CD4-positive, alpha-beta T cell treated with Interleukin-4 for 1 hour (primary cell): Measurements from ENCODE around the gene PSMD1.

Experiments used
- DNase-seq, 2 donors: peaks; one replicate each; pipeline ENCODE4 v3.0.0-alpha.2; 2020 to 2022

PSMD1 gene

DNA sequence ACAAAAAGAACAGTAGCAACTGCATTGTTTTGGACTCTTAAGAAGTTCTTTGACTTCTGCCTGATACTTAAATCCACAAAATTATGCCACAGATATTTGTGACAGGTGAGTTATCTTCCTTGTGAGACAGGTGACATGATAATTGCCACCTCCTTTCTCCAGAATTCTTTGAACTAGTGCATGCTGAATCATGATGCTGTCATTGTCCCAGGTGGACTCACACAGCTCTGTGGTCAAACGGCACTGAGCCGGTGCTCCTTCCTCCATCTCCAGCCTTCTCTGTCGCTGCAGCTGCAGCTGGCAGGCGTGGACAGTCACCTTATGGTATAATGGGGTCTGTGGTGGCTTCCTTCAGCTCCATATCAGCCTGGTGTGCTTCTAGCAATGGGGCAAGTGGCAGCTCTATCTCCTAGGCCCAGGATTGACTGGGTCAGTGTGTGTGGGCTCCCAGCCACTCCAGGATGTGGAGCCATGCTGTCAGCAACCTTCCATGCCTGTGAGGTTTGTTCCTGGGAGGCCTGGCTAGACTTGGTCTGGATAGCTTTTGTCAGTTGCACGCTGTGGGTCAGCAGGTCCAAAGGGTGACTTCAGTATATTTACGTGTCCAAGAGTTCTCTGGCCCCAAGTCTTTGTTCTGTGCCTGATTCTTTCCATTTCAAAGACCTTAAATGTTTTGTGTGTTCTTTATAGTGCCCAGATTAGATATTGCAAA, 157.4 kb downstream of the PSMD1 start:
- no peak for DNase-seq

DNA sequence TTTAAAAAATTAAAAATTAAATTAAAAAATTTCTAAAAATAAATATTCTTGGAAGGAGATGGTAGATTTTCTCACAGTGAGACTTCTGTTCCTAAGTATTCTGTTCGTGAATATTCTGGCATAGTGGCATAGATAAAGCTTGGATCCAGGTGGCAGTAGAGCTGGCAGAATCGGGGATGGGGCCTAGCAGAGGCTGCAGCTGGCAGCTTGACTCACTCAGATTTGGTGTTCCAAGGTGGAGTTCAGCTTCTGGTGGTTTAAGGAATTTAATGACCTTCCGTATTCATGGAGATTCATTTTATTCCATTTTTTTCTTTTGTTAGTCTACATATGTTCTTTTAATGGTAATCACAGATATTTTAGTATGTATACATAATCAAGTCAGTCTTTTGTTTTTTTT, 161.7 kb downstream of the PSMD1 start:
- no peak for DNase-seq

DNA sequence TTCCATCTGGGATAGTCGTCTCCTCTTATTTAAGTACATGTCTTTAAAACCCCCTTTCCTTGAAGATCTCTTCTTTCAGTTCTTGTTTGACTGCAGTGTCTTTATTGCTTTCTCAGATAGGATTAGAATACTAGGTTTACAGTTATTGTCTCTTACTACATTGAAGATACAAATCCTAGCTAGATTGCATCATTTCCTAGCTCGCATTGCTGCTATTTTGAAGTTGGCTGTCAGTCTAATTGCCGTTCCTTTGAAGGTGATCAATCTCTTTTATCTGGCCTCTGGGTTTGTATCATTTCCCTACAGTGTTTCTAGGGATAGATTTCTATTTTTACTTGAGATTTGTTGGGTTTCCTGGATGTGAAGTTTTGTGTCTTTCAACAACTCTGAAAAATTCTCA, 162.6 kb downstream of the PSMD1 start:
- no peak for DNase-seq

DNA sequence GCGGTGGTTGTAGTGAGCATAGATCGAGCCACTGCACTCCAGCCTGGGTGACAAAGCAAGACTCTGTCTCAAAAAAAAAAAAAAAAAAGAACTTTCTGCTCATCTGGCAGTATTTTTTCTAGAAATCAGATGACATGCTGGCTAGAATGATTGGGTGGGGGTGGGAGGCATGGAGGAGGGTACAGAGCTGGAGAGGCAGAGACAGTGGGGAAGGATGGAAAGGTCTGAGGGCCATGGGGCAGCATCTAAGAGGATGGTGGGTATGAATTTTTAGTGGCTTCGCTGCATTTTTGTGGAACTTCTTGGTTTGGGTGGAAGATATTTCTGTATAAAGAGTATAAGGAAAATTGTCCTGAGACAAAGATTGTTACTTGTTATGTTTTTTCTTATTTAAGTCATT, 165.1 kb downstream of the PSMD1 start:
- no peak for DNase-seq
